Thoracic aorta (tissue), 2 donors: ENCODE data around the gene LRGUK. TPM values are rescaled to one million over a fixed set of nuclear protein-coding genes. Genes with fewer than 3 reads are reported as not detected.

Experiments used
- ATAC-seq: fragments of 150-250 bp; one replicate; pipeline ENCODE4 v1.8.0; 2017; ENCODE audit warnings: low read depth; ENCODE audit not compliant: insufficient number of reproducible peaks, low FRiP score
- DNase-seq: peaks from one replicate; pipeline ENCODE4 v3.0.0-alpha.2; 2020; ENCODE audit warnings: low spot score
- H3K27ac ChIP-seq, 2 donors: fragments of 200-600 bp; sonication (generic); 1 replicate in 1 of 2; 2 replicates in 1 of 2; pipeline ENCODE4 v1.5.1; 2016; ENCODE audit warnings: mild to moderate bottlenecking in 2 of 2, moderate library complexity in 2 of 2
- H3K27me3 ChIP-seq: fragments of 200-600 bp; sonication (generic); replicated peaks from 2 replicates; pipeline ENCODE4 v1.6.0; 2016; ENCODE audit warnings: mild to moderate bottlenecking; ENCODE audit not compliant: insufficient read depth
- H3K36me3 ChIP-seq: fragments of 200-600 bp; sonication (generic); one replicate; pipeline ENCODE4 v1.5.1; 2016
- H3K4me1 ChIP-seq, 2 donors: fragments of 200-600 bp; sonication (generic); 1 replicate in 1 of 2; 2 replicates in 1 of 2; pipeline versions ENCODE4 v1.5.1 to v1.6.0; 2016; ENCODE audit warnings: low read depth in 2 of 2, mild to moderate bottlenecking in 1 of 2; ENCODE audit not compliant: control insufficient read depth in 1 of 2
- H3K4me3 ChIP-seq: fragments of 200-600 bp; sonication (generic); 2 replicates; pipeline ENCODE4 v1.5.1; 2016; ENCODE audit warnings: mild to moderate bottlenecking
- H3K9me3 ChIP-seq: fragments of 200-600 bp; sonication (generic); 2 replicates; pipeline ENCODE4 v1.5.1; 2016
- CTCF ChIP-seq: fragments of 200-600 bp; sonication (generic); IDR thresholded peaks from one replicate; pipeline ENCODE4 v1.5.1; 2019; ENCODE audit warnings: antibody characterized with exemption
- total RNA-seq, 2 donors: library from RNA; depleted of rRNA; stranded (reverse); fragments of >200 nt; gene quantifications; one replicate each; pipeline versions ENCODE4 v1.1.0 to v1.2.3, GENCODE V29; 2016

Gene LRGUK
- total RNA-seq, 2 donors from 2014 or later: 0.14 to 0.71 TPM

- TF ChIP-seq CTCF: no peak
Observed at GRCh38 chr7:134126146-134126545, 994 bp upstream of the LRGUK start.

GRCh38 chr7:134126596-134126965 is 559 bp upstream of the LRGUK start:
- no peak for DNase-seq
- no peaks in the 10 kb centered on the region for H3K9me3 ChIP-seq
- no peak for ATAC-seq
- peaks cover 0 to 10% of the 10 kb centered on the region in 2 donors for H3K4me1 ChIP-seq
- no peak for TF ChIP-seq CTCF
- H3K4me3 ChIP-seq: peak overlapping the region; percentile 87
- H3K27ac ChIP-seq: no peak overlapping the region
- H3K27me3 ChIP-seq: no peaks in the 10 kb centered on the region
- H3K36me3 ChIP-seq: no peaks in the 10 kb centered on the region

More at GRCh38 chr7:134126146-134126545, 994 bp upstream of the LRGUK start:
- H3K36me3 ChIP-seq: no peaks in the 10 kb centered on the region
- peaks cover 0 to 10% of the 10 kb centered on the region in 2 donors for H3K4me1 ChIP-seq
- DNase-seq: no peak
- no peak for ATAC-seq
- no peaks in the 10 kb centered on the region for H3K9me3 ChIP-seq
- H3K27me3 ChIP-seq: no peaks in the 10 kb centered on the region
- no peak overlapping the region for H3K27ac ChIP-seq
- no peak overlapping the region for H3K4me3 ChIP-seq

- no peak for DNase-seq
- H3K36me3 ChIP-seq: no peaks in the 10 kb centered on the region
- no peak overlapping the region for H3K4me3 ChIP-seq
- no peak overlapping the region for H3K27ac ChIP-seq
- H3K27me3 ChIP-seq: no peaks in the 10 kb centered on the region
- peaks cover 0 to 10% of the 10 kb centered on the region in 2 donors for H3K4me1 ChIP-seq
- no peaks in the 10 kb centered on the region for H3K9me3 ChIP-seq
- no peak for TF ChIP-seq CTCF
- ATAC-seq: no peak
Observed at GRCh38 chr7:134128829-134129228, 1.7 kb downstream of the LRGUK start.

GRCh38 chr7:134129856-134130523 is 2.9 kb downstream of the LRGUK start:
- DNase-seq (no peak), ATAC-seq (no peak)
- Histone ChIP-seq H3K9me3 (no peaks in the 10 kb centered on the region), H3K36me3 (no peaks in the 10 kb centered on the region), H3K4me3 (no peak overlapping the region), H3K27ac (no peak overlapping the region), H3K4me1 (peaks cover 0 to 10% of the 10 kb centered on the region in 2 donors), H3K27me3 (no peaks in the 10 kb centered on the region)
- TF ChIP-seq CTCF: no peak

- ATAC-seq: no peak
- Histone ChIP-seq H3K27me3 (no peaks in the 10 kb centered on the region), H3K27ac (no peak overlapping the region), H3K9me3 (no peaks in the 10 kb centered on the region), H3K4me1 (no peaks in the 10 kb centered on the region), H3K4me3 (no peak overlapping the region), H3K36me3 (no peaks in the 10 kb centered on the region)
- no peak for DNase-seq
- TF ChIP-seq CTCF: no peak
Observed at GRCh38 chr7:134134004-134134403, 6.9 kb downstream of the LRGUK start.
